Stimulated activated CD8-positive, alpha-beta memory T cell treated with anti-CD3 and anti-CD28 coated beads, Interleukin-7, amount 100 ng/mL, for 24 hours (primary cell): ENCODE results near the gene PTPRE.

Experiments
- DNase-seq: peaks from one replicate; pipeline ENCODE4 v3.0.0-alpha.2; 2020; ENCODE audit warnings: low read depth

PTPRE gene

DNA sequence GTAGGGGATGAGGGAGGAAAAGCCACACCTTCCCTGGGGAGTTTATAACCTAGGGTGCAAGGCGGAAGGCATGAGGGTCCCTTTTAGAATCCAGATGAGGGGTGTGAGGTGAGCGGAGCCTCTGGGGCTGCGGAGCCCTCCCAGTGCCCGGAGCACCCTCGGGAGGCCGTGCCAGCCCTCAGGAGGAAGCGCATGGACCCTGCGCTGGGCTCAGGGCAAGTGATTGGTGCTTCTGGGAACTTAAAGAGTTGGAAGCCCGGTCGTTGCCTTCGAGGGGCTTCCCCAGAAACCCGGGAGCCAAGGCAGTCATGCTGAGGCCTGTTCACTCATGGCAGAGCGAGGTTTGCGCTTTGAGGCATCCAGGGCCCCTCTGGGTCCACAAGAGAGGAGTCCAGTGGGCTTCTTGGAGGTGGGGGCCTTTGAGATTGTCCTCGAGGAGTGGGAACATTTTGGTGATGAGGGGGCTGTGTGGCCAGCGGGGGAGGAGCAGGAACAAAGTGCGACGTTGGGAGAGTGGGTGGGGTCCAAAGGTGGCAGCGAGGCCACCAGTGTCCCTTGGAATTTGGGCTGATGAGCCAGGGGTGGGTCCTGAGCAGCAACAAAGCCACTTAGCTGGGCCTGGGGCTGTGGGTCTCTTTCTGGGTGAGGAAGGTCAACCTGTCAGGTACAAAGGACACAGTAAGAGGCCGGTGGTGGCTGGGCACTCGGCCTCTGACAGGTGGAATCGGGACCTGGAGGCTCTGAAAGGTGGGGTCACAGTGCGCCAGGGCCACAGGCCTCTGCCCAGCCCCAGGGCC lies 139.5 kb downstream of the PTPRE start:
- no peak for DNase-seq

DNA sequence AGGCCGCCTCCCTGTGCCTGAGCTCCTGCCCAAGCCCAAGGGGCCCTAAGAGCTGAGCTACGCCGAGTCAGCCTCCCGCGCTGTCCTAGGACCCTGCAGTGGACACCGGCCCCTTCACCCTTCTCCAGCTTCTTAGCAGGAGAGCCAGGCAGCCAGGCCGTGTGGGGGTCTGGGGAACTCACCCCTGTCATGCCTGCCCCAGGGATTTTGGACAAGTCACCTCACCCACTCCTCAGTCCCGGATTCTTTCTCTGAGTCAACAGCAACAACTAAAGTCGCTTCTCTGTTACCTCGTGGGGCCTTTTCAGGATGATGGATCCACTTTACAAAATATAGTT lies 140.0 kb downstream of the PTPRE start:
- DNase-seq: no peak

DNA sequence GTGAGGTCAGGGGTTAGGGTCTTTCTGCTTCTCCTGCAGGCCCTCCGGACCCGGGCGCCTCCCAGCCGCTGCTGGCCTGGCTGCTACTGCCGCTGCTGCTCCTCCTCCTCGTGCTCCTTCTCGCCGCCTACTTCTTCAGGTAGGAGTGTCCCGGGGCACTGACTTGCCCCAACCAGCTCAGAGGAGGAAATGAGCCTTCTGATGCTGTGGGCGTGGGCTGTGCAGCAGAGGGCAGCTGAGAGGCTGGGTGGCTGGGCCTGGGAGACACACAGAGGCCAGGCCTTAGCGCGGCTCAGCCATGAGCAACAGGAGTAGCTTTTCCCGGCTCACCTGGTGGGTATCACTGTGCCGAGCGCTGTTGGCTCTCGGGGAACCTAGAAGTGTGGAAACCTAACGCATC lies 140.4 kb downstream of the PTPRE start:
- DNase-seq: peak; percentile 62

DNA sequence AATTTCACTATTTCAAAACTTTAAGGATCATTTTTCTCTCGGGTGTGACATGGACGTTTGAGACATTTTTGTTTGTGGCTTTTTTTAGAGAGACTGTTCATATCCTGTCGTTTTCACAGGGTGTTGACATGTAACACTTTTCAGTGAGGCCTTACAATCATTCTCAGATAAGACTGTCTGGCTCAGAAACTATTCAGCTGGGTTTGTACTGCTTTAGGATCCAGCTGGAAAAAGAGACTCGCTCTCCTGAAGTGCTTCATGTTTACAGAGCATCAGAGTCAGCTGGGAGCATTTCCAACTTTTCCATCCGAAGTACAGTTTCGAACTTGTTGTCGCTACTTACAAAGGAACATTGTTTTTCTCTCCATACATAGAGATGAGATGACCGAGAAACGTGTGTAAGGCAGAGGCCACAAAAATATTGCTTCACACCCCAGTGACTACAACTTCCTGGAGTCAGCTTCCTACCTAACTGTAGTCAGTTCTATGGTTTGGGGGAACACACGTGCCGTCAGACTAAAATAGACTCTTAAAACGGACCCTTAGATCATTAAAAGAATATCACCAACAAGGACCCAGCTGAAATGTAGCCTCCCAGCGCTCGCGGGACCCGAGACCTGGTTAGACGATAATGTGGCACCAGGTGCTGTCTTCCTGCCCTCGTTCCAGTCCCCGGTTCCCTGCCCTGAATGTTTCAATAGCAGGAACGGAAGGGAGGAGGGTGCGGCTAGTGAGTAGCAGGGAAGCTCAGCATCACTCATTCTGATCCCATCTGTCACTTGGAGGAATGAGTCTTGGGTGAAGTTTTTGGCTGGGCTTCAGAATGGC lies 141.3 kb downstream of the PTPRE start:
- DNase-seq: no peak

DNA sequence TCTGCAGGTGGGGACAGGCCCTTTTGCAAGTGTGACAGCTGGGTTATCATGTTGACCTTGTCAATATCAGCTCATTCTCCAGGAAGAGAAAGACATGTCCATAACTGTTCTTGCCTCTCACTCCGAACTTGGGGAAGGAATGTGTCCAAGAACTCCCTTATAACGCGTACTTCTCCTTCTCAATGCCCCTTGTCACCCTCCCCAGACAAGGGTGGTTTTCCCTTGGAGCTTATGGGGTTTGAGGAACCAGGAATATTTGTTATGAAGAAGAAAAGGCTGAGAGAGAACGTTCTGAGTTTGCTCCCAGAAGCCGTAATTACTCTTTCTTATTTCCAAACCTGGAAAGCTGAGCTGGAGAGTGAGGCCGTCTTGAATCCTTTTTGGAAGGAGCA lies 141.9 kb downstream of the PTPRE start:
- DNase-seq: no peak

- no peak for DNase-seq
These were observed 142.6 kb downstream of the PTPRE start for GRCh38 chr10:128049226-128050120.

DNA sequence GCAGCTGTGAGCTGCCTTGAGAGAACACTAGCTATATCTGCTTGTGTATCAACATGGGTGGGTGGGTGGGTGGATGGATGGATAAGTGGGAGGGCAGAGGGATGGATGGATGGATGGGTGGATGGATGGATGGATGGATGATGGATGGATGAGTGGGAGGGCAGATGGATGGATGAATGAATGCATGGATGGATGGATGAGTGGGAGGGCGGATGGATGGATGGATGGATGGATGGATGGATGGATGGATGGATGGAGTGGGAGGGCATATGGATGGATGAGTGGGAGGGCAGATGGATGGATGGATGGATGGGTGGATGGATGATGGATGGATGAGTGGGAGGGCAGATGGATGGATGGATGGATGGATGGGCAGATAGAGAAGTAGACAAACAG lies 143.2 kb downstream of the PTPRE start:
- DNase-seq: no peak

- no peak for DNase-seq
These were observed 144.0 kb downstream of the PTPRE start for GRCh38 chr10:128050936-128051335.

DNA sequence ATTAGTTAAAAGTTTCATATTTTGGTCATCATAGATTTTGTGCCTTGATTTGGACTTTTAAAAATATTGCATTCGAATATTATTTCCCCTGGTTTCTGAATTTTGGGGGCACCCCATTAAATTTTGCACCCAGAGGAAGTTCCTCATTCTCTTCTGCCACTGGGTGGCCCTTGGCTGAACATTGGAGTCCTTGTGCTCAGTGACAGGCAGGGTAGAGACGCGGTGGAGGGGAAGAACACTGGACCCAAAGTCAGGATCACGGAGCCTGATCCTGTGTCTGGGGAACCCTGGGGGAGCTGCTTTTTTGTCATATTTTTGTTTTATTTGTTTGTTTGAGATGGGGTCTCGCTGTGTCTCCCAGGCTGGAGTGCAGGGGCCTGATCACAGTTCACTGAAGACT lies 144.6 kb downstream of the PTPRE start:
- DNase-seq: no peak

DNA sequence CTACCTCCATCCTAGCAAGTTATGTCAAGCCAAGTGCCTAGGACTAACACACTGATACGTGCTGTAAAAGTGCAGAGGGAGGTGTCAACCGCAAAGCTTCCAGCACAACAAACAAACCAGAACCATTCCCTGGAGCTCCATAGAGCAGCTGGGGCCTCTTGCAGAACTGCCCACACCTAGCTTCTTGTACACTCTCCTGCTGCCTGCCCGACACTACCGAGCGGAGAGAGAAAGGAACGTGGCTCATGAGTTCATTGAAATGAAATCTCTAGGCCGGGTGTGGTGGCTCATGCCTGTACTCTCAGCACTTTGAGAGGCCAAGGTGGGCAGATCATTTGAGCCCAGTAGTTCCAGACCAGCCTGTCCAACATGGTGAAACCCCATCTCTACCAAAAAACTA lies 145.8 kb downstream of the PTPRE start:
- DNase-seq: no peak

DNA sequence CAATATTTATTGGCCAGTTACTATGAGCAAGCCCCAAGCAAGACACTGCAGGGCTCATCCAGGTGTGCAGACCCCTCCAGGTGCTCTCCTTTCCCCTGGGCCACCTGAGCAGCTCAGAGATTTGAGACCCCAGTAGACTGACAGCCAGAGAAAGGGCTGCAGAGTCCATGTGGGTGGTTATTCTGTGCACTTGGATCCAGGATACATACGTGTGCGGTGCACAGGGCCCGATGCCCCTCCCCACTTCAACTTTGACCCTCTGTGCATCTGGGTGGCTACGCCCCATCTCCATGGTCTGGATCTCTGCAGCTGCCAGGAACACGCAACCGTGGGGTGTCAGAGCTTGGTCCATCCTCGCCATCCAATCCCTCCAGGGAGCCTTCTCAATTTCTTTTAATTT lies 146.5 kb downstream of the PTPRE start:
- no peak for DNase-seq

DNA sequence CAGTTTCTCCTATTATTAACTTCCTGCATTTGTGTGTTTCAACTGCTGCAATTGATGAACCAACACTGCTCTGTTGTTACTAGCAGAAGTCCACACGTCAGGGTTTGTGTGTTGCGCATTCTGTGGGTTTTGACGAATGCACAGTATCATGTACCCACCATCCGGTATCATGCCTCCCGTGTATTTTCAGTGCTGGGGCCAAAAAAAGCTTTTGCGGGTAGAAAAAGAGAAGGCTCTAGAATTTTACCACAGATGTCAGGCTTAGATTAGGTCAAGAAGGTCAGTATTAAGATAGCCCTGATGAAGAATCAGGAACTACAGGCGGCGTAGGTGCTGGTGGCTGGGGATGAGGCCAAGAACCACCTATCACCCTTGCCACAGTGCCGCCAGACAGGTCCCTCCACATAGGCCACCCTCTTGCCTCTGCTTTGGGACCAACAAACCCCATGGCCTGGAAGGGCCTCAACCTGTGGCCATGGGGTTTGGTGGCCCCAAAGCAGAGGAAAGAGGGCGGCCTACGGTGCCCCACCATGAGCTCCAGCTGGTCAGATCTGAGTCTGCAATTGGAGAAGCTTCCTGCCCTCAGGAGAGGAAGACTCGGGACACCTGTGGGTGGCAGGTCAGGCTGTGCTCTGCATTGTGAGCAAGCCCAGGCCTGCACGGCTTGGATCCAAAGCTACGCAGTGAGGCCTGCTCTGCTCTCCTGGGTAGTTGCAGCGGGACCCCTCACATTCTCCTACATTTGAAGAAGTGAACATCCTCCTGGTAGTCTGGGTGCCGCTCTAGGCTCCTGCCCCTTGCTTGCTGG lies 147.5 kb downstream of the PTPRE start:
- DNase-seq: no peak

GRCh38 chr10:128055061-128055868 lies 148.4 kb downstream of the PTPRE start:
- no peak for DNase-seq

GRCh38 chr10:128056303-128057050 lies 149.6 kb downstream of the PTPRE start:
- DNase-seq: no peak

GRCh38 chr10:128058106-128058749 lies 151.3 kb downstream of the PTPRE start:
- no peak for DNase-seq

DNA sequence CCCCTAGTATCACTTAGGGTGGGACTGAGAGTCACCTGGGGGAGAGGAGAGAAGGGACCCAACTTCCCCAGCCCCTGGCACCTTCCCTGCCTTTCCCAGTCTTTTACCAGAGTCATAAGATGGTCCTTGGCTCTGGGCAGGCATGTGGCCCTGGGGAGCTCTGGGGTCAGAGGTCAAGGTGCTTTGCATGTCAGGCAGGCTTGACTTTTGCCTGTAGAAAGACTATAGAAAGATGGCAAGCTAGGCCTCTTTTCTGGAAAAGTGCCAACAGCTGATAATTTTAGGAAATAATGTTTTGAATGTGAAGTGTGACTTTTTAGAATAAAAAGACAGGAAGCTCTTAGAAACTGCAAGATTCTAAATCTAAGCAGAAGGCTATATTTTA lies 151.8 kb downstream of the PTPRE start:
- DNase-seq: no peak

DNA sequence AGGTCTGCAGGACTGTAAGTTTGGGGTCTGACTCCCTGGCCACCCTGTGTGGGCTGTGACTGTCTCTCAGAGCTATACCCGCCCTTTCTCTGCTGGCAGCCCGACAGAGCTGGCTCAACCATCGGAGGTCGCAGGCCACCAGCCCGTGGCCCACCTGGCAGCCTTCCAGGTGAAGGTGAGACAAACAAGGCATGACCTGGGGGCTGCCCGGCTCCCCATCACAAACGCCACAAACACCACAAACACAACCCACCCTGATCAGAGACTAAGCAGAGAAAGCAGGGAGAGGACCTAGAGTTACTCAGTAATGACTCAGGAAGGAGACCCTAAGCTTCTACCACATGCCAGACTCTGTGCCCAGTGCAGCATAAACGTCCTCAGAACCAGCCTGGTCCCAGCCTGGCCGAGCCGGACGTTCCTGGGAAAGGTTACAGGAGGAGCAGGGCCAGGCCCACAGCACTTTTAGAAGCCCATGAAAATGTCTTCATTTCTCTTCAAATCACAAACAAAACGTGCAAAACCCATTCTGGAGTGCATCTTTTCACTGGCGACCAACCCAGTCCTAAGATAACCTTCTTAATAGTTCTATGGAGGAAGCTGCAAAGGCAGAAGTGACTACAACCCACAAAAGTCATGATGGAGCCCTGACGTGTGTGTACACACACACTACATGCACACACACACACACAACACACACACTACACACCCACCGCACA lies 152.5 kb downstream of the PTPRE start:
- DNase-seq: no peak

GRCh38 chr10:128059982-128060293 lies 153.0 kb downstream of the PTPRE start:
- no peak for DNase-seq
